Small intestine (tissue), 7 donors: Measurements from ENCODE around the gene LIMA1. TPM values are rescaled to one million over a fixed set of nuclear protein-coding genes. Genes with fewer than 3 reads are reported as not detected.

Source experiments
- DNase-seq, 2 donors: peaks; one replicate each; pipeline versions ENCODE4 v3.0.0 to v3.0.0-alpha.2; 2013
- FAIRE-seq: peaks from 2 replicates; lab custom pipeline; 2012; peaks lifted over from hg19 to GRCh38; lab: Jason Lieb, UNC
- H3K27ac ChIP-seq, 3 donors: one replicate each; pipeline ENCODE4 v1.5.1; 2013; ENCODE audit warnings: low read length in 2 of 3, mild to moderate bottlenecking in 2 of 3, control low read depth in 1 of 3, inconsistent platforms in 1 of 3, low read depth in 1 of 3, moderate library complexity in 1 of 3
- H3K27me3 ChIP-seq, 3 donors: one replicate each; pipeline ENCODE4 v1.6.1; 2013; ENCODE audit warnings: low read length in 3 of 3, inconsistent platforms in 1 of 3; ENCODE audit not compliant: control insufficient read depth in 3 of 3, insufficient read depth in 3 of 3
- H3K36me3 ChIP-seq, 3 donors: one replicate each; pipeline ENCODE4 v1.6.1; 2013; ENCODE audit warnings: low read length in 3 of 3, inconsistent platforms in 1 of 3, low read depth in 1 of 3, mild to moderate bottlenecking in 1 of 3, moderate library complexity in 1 of 3; ENCODE audit not compliant: control insufficient read depth in 3 of 3, insufficient read depth in 2 of 3
- H3K4me1 ChIP-seq, 3 donors: one replicate each; pipeline ENCODE4 v1.6.1; 2013; ENCODE audit warnings: low read length in 2 of 3, inconsistent platforms in 1 of 3, low read depth in 1 of 3, mild to moderate bottlenecking in 1 of 3, moderate library complexity in 1 of 3; ENCODE audit not compliant: control insufficient read depth in 3 of 3, insufficient read depth in 2 of 3
- H3K4me3 ChIP-seq, 3 donors: one replicate each; pipeline ENCODE4 v1.5.1; 2013; ENCODE audit warnings: low read length in 3 of 3, control low read depth in 1 of 3, inconsistent platforms in 1 of 3, low read depth in 1 of 3, mild to moderate bottlenecking in 1 of 3, moderate library complexity in 1 of 3
- H3K9me3 ChIP-seq, 2 donors: one replicate each; pipeline ENCODE4 v1.6.1; 2013; ENCODE audit warnings: low read depth in 1 of 2, low read length in 1 of 2; ENCODE audit not compliant: control insufficient read depth in 2 of 2, insufficient read depth in 1 of 2
- WGBS, 3 donors: extraction: QIAGEN DNeasy Blood & Tissue Kit; methylation state at CpG; one replicate each; pipeline ENCODE4 v1.1.7; 2013; 5-methylcytosine and 5-hydroxymethylcytosine counted together
- polyA plus RNA-seq, 4 donors: library from polyadenylated mRNA; stranded (reverse) in 3 of 4; unstranded in 1 of 4; fragments of 200-250 nt in 3 of 4; fragments of 120-200 nt in 1 of 4; gene quantifications; one replicate each; pipeline versions ENCODE4 v1.2.1 to v1.2.3, GENCODE V29; 2013
- donor health status: healthy with polysubstance abuse.
- donor health status: control.
- donor health status: control.
- donor health status: Bipolar disorder and iron deficiency.
- donor health status: healthy.

The LIMA1 gene
- polyA plus RNA-seq, 4 donors = 89.7 to 219 (median 114) TPM

- DNase-seq (no peak), FAIRE-seq (no peak)
- Histone ChIP-seq H3K4me1 (peaks cover 0 to 13% (median 0%) of the 10 kb centered on the region in 3 donors), H3K4me3 (no peak overlapping the region), H3K9me3 (no peaks in the 10 kb centered on the region), H3K27me3 (no peaks in the 10 kb centered on the region), H3K27ac (no peak overlapping the region), H3K36me3 (peaks cover 14 to 63% (median 15%) of the 10 kb centered on the region in 3 donors)
- 62 to 81% (median 77%) methylated on average over 2 of the region's 2 CpGs for whole genome bisulfite sequencing, 3 donors
These were observed 79.6 kb downstream of the LIMA1 start for GRCh38 chr12:50203691-50204090.

DNA sequence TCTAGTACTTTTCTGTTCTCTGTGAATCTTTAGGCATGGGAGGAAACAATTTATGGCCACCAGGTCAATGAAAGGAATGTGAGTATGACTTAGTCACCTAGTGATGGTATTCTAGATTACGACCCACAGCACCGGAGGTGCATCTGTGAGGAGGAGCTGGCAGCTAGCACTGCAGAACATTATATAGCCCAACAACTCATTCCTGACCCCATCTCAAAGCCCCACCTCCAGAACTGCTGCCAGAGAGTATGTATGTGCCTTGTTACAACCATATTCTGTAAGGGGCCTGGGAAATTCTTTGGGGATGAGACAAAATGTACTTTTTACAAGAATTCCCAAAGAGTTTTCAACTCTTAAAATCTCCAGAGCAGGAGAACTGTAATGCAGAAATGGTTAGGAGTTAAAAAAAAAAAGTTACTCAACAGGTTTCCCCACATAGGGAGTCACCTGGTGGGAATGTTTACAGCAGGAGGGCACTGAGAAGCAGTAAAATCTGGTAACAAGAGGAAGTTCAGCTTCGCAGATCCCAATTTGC, 81.3 kb downstream of the LIMA1 start:
- peak; percentile 57 to 80 for DNase-seq
- FAIRE-seq = no peak
- H3K4me1 ChIP-seq = peaks cover 0 to 15% (median 0%) of the 10 kb centered on the region in 3 donors
- no peaks in the 10 kb centered on the region for H3K27me3 ChIP-seq
- no peaks in the 10 kb centered on the region for H3K9me3 ChIP-seq
- WGBS, 3 donors = 21 to 58% (median 32%) methylated on average over 3 of the region's 3 CpGs
- H3K4me3 ChIP-seq = no peak overlapping the region
- peaks cover 14 to 60% (median 15%) of the 10 kb centered on the region in 3 donors for H3K36me3 ChIP-seq
- peak overlapping the region in 2 of 3 donors; percentile 53 to 66 for H3K27ac ChIP-seq

GRCh38 chr12:50200552-50201273, 82.6 kb downstream of the LIMA1 start:
- 81 to 92% (median 85%) methylated on average over 2 of the region's 2 CpGs for WGBS, 3 donors
- Histone ChIP-seq H3K9me3 (no peaks in the 10 kb centered on the region), H3K27ac (no peak overlapping the region), H3K27me3 (no peaks in the 10 kb centered on the region), H3K4me3 (no peak overlapping the region), H3K36me3 (peaks cover 14 to 57% (median 16%) of the 10 kb centered on the region in 3 donors), H3K4me1 (peaks cover 0 to 15% (median 0%) of the 10 kb centered on the region in 3 donors)
- FAIRE-seq = no peak
- DNase-seq = no peak

GRCh38 chr12:50198829-50199228, 84.5 kb downstream of the LIMA1 start:
- H3K4me1 ChIP-seq = peaks cover 0 to 15% (median 0%) of the 10 kb centered on the region in 3 donors
- H3K27ac ChIP-seq = no peak overlapping the region
- DNase-seq (no peak), FAIRE-seq (no peak)
- no peaks in the 10 kb centered on the region for H3K27me3 ChIP-seq
- no peaks in the 10 kb centered on the region for H3K9me3 ChIP-seq
- H3K36me3 ChIP-seq = peaks cover 8 to 57% (median 12%) of the 10 kb centered on the region in 3 donors
- H3K4me3 ChIP-seq = no peak overlapping the region
- WGBS, 3 donors = 75 to 90% (median 88%) methylated on average over 5 of the region's 5 CpGs

DNA sequence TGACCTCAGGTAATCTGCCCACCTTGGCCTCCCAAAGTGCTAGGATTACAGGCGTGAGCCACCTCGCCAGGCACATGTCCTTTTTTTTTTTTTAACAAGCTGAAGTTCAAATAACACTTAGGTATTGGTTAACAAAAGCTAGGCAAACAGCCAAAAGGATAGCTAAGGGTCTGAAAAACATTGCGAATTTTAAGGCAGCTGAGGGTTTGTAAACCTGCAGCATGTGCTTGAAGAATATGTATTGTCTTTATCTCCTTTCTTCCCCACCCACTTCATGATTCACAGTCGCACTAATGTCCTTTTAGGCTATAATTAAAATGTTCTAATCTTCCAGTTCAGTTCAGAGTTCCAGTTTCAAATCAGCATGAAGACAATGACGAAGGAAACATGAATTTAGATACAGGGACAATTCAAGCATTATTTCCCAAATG, 86.0 kb downstream of the LIMA1 start:
- DNase-seq (peak; percentile 44 to 84), FAIRE-seq (no peak)
- Histone ChIP-seq H3K4me1 (peaks cover 0 to 19% (median 0%) of the 10 kb centered on the region in 3 donors), H3K36me3 (peaks cover 8 to 52% (median 8%) of the 10 kb centered on the region in 3 donors), H3K9me3 (no peaks in the 10 kb centered on the region), H3K4me3 (no peak overlapping the region), H3K27me3 (no peaks in the 10 kb centered on the region), H3K27ac (peak overlapping the region in 1 of 3 donors; percentile 10)
- 16 to 61% (median 44%) methylated on average over 5 of the region's 5 CpGs for WGBS, 3 donors

GRCh38 chr12:50196537-50196936, 86.8 kb downstream of the LIMA1 start:
- DNase-seq = no peak
- peaks cover 8 to 54% (median 10%) of the 10 kb centered on the region in 3 donors for H3K36me3 ChIP-seq
- WGBS, 3 donors = 62 to 76% (median 72%) methylated on average over 4 of the region's 4 CpGs

GRCh38 chr12:50195832-50196231, 87.5 kb downstream of the LIMA1 start:
- FAIRE-seq (no peak), DNase-seq (no peak)
- Histone ChIP-seq H3K36me3 (peaks cover 10 to 60% (median 11%) of the 10 kb centered on the region in 3 donors), H3K4me3 (no peak overlapping the region), H3K27ac (no peak overlapping the region), H3K9me3 (no peaks in the 10 kb centered on the region), H3K27me3 (no peaks in the 10 kb centered on the region), H3K4me1 (peaks cover 0 to 12% (median 3%) of the 10 kb centered on the region in 3 donors)
- WGBS, 3 donors = 84 to 96% (median 93%) methylated on average over 4 of the region's 4 CpGs

More at GRCh38 chr12:50196537-50196936, 86.8 kb downstream of the LIMA1 start:
- no peak for FAIRE-seq
- H3K27me3 ChIP-seq = no peaks in the 10 kb centered on the region
- H3K9me3 ChIP-seq = no peaks in the 10 kb centered on the region
- H3K4me3 ChIP-seq = no peak overlapping the region
- H3K27ac ChIP-seq = no peak overlapping the region
- H3K4me1 ChIP-seq = peaks cover 0 to 15% (median 0%) of the 10 kb centered on the region in 3 donors

- Histone ChIP-seq H3K9me3 (no peaks in the 10 kb centered on the region), H3K36me3 (peaks cover 4 to 57% (median 6%) of the 10 kb centered on the region in 3 donors), H3K27ac (peak overlapping the region in 1 of 3 donors; percentile 75), H3K4me1 (peaks cover 0 to 28% (median 5%) of the 10 kb centered on the region in 3 donors), H3K4me3 (no peak overlapping the region), H3K27me3 (no peaks in the 10 kb centered on the region)
- DNase-seq (no peak), FAIRE-seq (no peak)
- WGBS, 3 donors = 81 to 98% (median 94%) methylated on average over 5 of the region's 5 CpGs
These were observed 90.4 kb downstream of the LIMA1 start for GRCh38 chr12:50192908-50193307.
